OCI-LY7 (cell line): ENCODE measurements around the gene CFAP58. TPM values are rescaled to one million over a fixed set of nuclear protein-coding genes. Genes with fewer than 3 reads are reported as not detected.
A peak's percentile ranks its signal among the peaks of the same experiment; 100 is the strongest.

Experiments
- BruUV-seq: library from RNA; stranded (reverse); fragments of 400-500 nt; replicated peaks from 2 replicates; lab custom pipeline; 2021; lab: Mats Ljungman, UMichigan
- CTCF ChIA-PET: fragments of 300-600 bp; sonication (Branson Sonifier 250); formaldehyde crosslinking; loops from one replicate; lab custom pipeline; 2022; ENCODE audit warnings: antibody characterized with exemption; ENCODE audit not compliant: unreplicated experiment; lab: Charles Lee
- POLR2A ChIA-PET: fragments of 300-600 bp; sonication (Branson Sonifier 250); formaldehyde crosslinking; loops from one replicate; lab custom pipeline; 2022; ENCODE audit warnings: antibody characterized with exemption; lab: Charles Lee
- DNase-seq: peaks from one replicate; pipeline ENCODE4 v3.0.0-alpha.2; 2015; ENCODE audit warnings: low spot score
- H2AFZ ChIP-seq: fragments of 200-600 bp; sonication (generic), shearing (Covaris generic); 2 replicates; pipeline ENCODE4 v1.6.1; 2014; ENCODE audit warnings: mild to moderate bottlenecking, antibody characterized with exemption, low read length, moderate library complexity
- H3K27ac ChIP-seq: fragments of 200-600 bp; sonication (generic); 2 replicates; pipeline ENCODE4 v1.5.1; 2014; ENCODE audit warnings: mixed run types, low read depth, mild to moderate bottlenecking, moderate library complexity, low read length, inconsistent platforms; ENCODE audit not compliant: poor library complexity, severe bottlenecking
- H3K36me3 ChIP-seq: fragments of 200-600 bp; sonication (generic); 2 replicates; pipeline ENCODE4 v1.6.1; 2014; ENCODE audit warnings: mild to moderate bottlenecking, antibody characterized with exemption, low read length, moderate library complexity, mixed read lengths; ENCODE audit not compliant: insufficient read depth
- H3K4me1 ChIP-seq: fragments of 200-600 bp; sonication (generic); 2 replicates; pipeline ENCODE4 v1.5.1; 2014; ENCODE audit warnings: mild to moderate bottlenecking, low read length; ENCODE audit not compliant: insufficient read depth, poor library complexity, severe bottlenecking
- H3K4me2 ChIP-seq: fragments of 200-600 bp; sonication (generic); 2 replicates; pipeline ENCODE4 v1.6.1; 2014; ENCODE audit warnings: mild to moderate bottlenecking, low read length
- H3K4me3 ChIP-seq: fragments of 200-600 bp; sonication (generic); 2 replicates; pipeline ENCODE4 v1.5.1; 2014; ENCODE audit warnings: mild to moderate bottlenecking, low read depth, low read length; ENCODE audit not compliant: poor library complexity, severe bottlenecking
- H3K79me2 ChIP-seq: fragments of 200-600 bp; sonication (generic); 2 replicates; pipeline ENCODE4 v1.6.1; 2016; ENCODE audit warnings: low read depth, mild to moderate bottlenecking, low read length, moderate library complexity, mixed read lengths; ENCODE audit not compliant: insufficient read depth
- H3K9me2 ChIP-seq: fragments of 200-600 bp; sonication (generic); 2 replicates; pipeline ENCODE4 v1.6.1; 2016; ENCODE audit warnings: mild to moderate bottlenecking, low read length, mixed read lengths; ENCODE audit not compliant: insufficient read depth
- H3K9me3 ChIP-seq: fragments of 200-600 bp; sonication (generic); 2 replicates; pipeline ENCODE4 v1.6.1; 2014; ENCODE audit warnings: mild to moderate bottlenecking, mixed run types, low read length, mixed read lengths
- H4K20me1 ChIP-seq: fragments of 200-600 bp; sonication (generic); 2 replicates; pipeline ENCODE4 v1.6.1; 2014; ENCODE audit warnings: mild to moderate bottlenecking, antibody characterized with exemption, low read length, moderate library complexity, mixed read lengths; ENCODE audit not compliant: insufficient read depth
- EZH2phosphoT487 ChIP-seq: fragments of 200-600 bp; sonication (generic); IDR thresholded peaks from 2 replicates; pipeline ENCODE4 v1.6.1; 2018; ENCODE audit warnings: low read depth, borderline replicate concordance, mild to moderate bottlenecking, mixed run types, antibody characterized with exemption, low read length, moderate library complexity, mixed read lengths
- intact Hi-C: fragments of 100-400 bp; cut with micrococcal nuclease; formaldehyde crosslinking; loops from one replicate; pipeline ENCODE4 v1.10.0; 2022; ENCODE audit not compliant: unreplicated experiment
- total RNA-seq, 2 experiments: library from RNA; depleted of rRNA in 1 of 2; stranded (reverse); fragments of >200 nt in 1 of 2; shearing (Covaris generic) in 1 of 2; gene quantifications; 2 replicates each; pipeline ENCODE4 v1.2.3, GENCODE V29; 2014 to 2022
- TF ChIP-seq, protein P1 (sequence below): fragments of 200-600 bp; sonication (generic); conservative IDR thresholded peaks from 2 replicates; pipeline ENCODE4 v1.5.1; 2014; ENCODE audit warnings: mild to moderate bottlenecking, antibody characterized with exemption, low read length, moderate library complexity, mixed read lengths

CFAP58 gene
- total RNA-seq, 2 experiments from 2014 or later, result 0.09 to 1.5 TPM

DNA sequence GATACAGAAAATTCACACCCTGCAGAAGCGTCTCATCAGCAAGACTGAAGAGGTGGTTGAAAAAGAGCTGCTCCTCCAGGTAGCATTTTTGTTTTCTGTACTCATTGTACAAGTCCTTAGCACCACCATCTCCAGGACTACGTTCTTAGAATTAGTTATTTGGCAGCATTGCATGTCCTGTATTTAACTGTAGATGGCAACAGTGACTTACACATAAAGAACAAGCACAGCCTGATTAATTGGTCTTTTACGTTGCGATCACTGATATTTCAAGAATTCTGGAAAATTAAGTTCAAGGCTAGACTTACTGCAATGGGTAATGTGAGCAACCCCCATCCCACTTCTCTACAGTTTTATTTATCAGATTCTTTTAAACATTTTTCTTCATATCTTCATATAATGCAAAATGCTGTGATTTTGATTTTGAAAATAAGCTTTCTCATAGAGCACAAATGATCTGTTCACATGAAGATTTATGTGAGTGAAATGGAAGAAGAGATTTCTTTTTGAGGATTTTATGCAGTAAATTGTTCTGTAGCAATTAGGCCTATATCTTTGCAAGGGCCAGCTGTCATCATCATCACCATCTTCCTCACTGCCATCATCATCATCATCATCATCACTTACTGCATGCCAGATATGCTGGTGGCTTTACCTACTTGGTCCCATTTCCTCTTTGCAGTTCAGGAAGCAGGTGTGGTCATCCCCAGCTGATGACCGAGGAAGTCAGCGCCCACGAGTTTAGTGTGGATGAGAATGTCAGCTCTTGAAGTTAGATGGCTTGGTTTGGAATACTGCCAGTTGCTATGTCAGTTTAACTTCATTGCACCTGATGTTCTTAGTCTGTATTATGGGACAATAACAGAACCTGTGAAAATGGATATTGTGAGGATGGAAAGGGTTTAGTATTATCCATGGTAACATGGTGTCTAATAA, 53.4 kb downstream of the CFAP58 start:
- no peak overlapping the region for H2AFZ ChIP-seq
- intact Hi-C loops, result no loop called here
- peak; percentile 25 for DNase-seq
- H3K4me1 ChIP-seq, result no peaks in the 10 kb centered on the region
- no peaks in the 10 kb centered on the region for H4K20me1 ChIP-seq
- ChIA-PET CTCF (no interaction called here), POLR2A (no interaction called here)
- H3K4me2 ChIP-seq, result no peak overlapping the region
- H3K9me2 ChIP-seq, result no peaks in the 10 kb centered on the region
- H3K27ac ChIP-seq, result no peak overlapping the region
- TF ChIP-seq EZH2phosphoT487, result no peak
- TF ChIP-seq, protein P1, sequence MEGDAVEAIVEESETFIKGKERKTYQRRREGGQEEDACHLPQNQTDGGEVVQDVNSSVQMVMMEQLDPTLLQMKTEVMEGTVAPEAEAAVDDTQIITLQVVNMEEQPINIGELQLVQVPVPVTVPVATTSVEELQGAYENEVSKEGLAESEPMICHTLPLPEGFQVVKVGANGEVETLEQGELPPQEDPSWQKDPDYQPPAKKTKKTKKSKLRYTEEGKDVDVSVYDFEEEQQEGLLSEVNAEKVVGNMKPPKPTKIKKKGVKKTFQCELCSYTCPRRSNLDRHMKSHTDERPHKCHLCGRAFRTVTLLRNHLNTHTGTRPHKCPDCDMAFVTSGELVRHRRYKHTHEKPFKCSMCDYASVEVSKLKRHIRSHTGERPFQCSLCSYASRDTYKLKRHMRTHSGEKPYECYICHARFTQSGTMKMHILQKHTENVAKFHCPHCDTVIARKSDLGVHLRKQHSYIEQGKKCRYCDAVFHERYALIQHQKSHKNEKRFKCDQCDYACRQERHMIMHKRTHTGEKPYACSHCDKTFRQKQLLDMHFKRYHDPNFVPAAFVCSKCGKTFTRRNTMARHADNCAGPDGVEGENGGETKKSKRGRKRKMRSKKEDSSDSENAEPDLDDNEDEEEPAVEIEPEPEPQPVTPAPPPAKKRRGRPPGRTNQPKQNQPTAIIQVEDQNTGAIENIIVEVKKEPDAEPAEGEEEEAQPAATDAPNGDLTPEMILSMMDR, result peak; percentile 70
- no peaks in the 10 kb centered on the region for H3K9me3 ChIP-seq
- no peaks in the 10 kb centered on the region for H3K79me2 ChIP-seq
- H3K36me3 ChIP-seq, result no peaks in the 10 kb centered on the region
- H3K4me3 ChIP-seq, result no peak overlapping the region
- no TSS peak for BruUV-seq

DNA sequence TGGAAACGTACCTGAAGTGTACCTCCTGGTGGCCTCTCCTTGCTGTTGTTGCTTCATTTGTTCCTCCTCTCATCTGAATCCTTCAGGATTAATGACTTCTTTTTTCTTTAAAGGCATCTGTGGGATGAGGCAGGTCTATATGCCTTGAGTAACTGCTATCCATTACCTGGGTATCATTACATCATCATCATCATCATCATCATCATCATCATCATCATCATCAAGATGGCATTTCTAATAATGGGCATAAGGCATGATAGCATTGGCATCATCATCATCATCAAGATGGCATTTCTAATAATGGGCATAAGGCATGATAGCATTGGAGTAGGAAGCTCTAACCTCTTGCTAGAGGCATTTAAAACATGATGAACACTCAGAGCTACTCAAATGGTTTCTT, 59.9 kb downstream of the CFAP58 start:
- DNase-seq, result no peak
- ChIA-PET POLR2A (no interaction called here), CTCF (no interaction called here)
- BruUV-seq, result no TSS peak
- Histone ChIP-seq H2AFZ (no peak overlapping the region), H3K4me3 (no peak overlapping the region), H3K27ac (no peak overlapping the region), H3K9me3 (no peaks in the 10 kb centered on the region), H3K4me1 (no peaks in the 10 kb centered on the region), H4K20me1 (no peaks in the 10 kb centered on the region), H3K36me3 (no peaks in the 10 kb centered on the region), H3K9me2 (no peaks in the 10 kb centered on the region), H3K4me2 (no peak overlapping the region), H3K79me2 (no peaks in the 10 kb centered on the region)
- TF ChIP-seq, protein P1, result no peak
- intact Hi-C loops, result no loop called here

DNA sequence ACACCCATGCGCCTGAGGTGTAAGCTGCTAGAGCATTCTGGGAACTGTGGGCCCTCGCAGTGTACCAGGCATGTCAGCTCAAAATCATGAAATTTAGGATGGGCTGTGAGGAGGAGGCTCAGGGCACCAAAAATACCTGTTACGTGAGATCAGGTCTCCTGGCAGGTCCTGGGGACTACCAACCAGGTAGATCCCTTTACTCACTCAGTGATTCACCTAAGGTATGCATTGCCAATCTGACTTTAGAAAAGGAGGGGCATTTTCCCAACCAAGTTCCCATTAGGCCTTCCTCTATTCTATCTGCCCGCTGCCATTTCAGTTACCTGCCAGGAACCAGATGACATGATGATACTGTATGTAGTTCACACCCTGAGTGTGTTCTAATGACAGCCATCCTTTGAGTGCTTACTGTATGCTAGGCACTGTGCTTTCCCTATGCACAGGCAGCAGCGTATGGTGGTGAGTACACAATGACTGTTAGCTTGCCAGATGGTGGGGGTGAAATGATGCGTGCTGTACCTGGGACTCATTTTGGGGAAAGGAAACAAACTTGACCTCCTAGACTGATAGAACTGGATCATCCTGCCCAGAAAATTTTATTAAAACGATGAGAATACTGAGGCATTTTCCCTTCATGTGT, 62.0 kb downstream of the CFAP58 start:
- no peaks in the 10 kb centered on the region for H4K20me1 ChIP-seq
- POLR2A ChIA-PET, result no interaction called here

More for the DNA sequence above, 62.0 kb downstream of the CFAP58 start:
- Histone ChIP-seq H2AFZ (no peak overlapping the region), H3K9me2 (no peaks in the 10 kb centered on the region), H3K27ac (no peak overlapping the region), H3K4me1 (no peaks in the 10 kb centered on the region), H3K9me3 (no peaks in the 10 kb centered on the region), H3K36me3 (no peaks in the 10 kb centered on the region), H3K4me3 (no peak overlapping the region), H3K79me2 (no peaks in the 10 kb centered on the region), H3K4me2 (no peak overlapping the region)
- BruUV-seq, result no TSS peak
- intact Hi-C loops, result no loop called here
- CTCF ChIA-PET, result no interaction called here
- no peak for DNase-seq
- TF ChIP-seq, protein P1, result no peak
- TF ChIP-seq EZH2phosphoT487, result no peak
